ENCODE measurements around the gene USP53.

USP53 gene

GRCh38 chr4:119227690-119228089, 15.2 kb downstream of the USP53 start:
- Histone ChIP-seq H3K27me3 (ENCODE audit: control insufficient read depth in 1 of 2, insufficient read depth in 2 of 2, low read length in 2 of 2) (no peaks in the 10 kb centered on the region), H3K4me1 (ENCODE audit: control insufficient read depth, insufficient read depth, low read length) (no peaks in the 10 kb centered on the region), H3K9ac (ENCODE audit: low read length in 2 of 2) (no peak overlapping the region), H3K4me3 (ENCODE audit: low read length in 2 of 2) (no peak overlapping the region), H3K9me3 (ENCODE audit: control insufficient read depth in 2 of 2, low read length in 2 of 2) (no peaks in the 10 kb centered on the region), H3K36me3 (ENCODE audit: control insufficient read depth in 2 of 2, insufficient read depth in 2 of 2, low read length in 2 of 2) (no peaks in the 10 kb centered on the region), H3K27ac (ENCODE audit: low read length) (no peak overlapping the region)

- H3K9me3 ChIP-seq (ENCODE audit: control insufficient read depth in 2 of 2, low read length in 2 of 2): no peaks in the 10 kb centered on the region
- no peak overlapping the region for H3K9ac ChIP-seq (ENCODE audit: low read length in 2 of 2)
- H3K36me3 ChIP-seq (ENCODE audit: control insufficient read depth in 2 of 2, insufficient read depth in 2 of 2, low read length in 2 of 2): no peaks in the 10 kb centered on the region
- no peak overlapping the region for H3K4me3 ChIP-seq (ENCODE audit: low read length in 2 of 2)
- no peaks in the 10 kb centered on the region for H3K27me3 ChIP-seq (ENCODE audit: control insufficient read depth in 1 of 2, insufficient read depth in 2 of 2, low read length in 2 of 2)
- H3K27ac ChIP-seq (ENCODE audit: low read length): no peak overlapping the region
- no peaks in the 10 kb centered on the region for H3K4me1 ChIP-seq (ENCODE audit: control insufficient read depth, insufficient read depth, low read length)
Measured at GRCh38 chr4:119228406-119228805, 15.9 kb downstream of the USP53 start.

- H3K27ac ChIP-seq (ENCODE audit: low read length): no peak overlapping the region
- peaks cover 6% of the 10 kb centered on the region for H3K4me1 ChIP-seq (ENCODE audit: control insufficient read depth, insufficient read depth, low read length)
- no peaks in the 10 kb centered on the region for H3K36me3 ChIP-seq (ENCODE audit: control insufficient read depth in 2 of 2, insufficient read depth in 2 of 2, low read length in 2 of 2)
Measured at GRCh38 chr4:119229908-119230687, 17.6 kb downstream of the USP53 start.

GRCh38 chr4:119231491-119231890, 19.0 kb downstream of the USP53 start:
- Histone ChIP-seq H3K4me3 (ENCODE audit: low read length in 2 of 2) (no peak overlapping the region), H3K9ac (ENCODE audit: low read length in 2 of 2) (no peak overlapping the region), H3K36me3 (ENCODE audit: control insufficient read depth in 2 of 2, insufficient read depth in 2 of 2, low read length in 2 of 2) (peaks cover 0 to 5% of the 10 kb centered on the region in 2 donors), H3K9me3 (ENCODE audit: control insufficient read depth in 2 of 2, low read length in 2 of 2) (no peaks in the 10 kb centered on the region), H3K4me1 (ENCODE audit: control insufficient read depth, insufficient read depth, low read length) (peaks cover 6% of the 10 kb centered on the region), H3K27ac (ENCODE audit: low read length) (no peak overlapping the region), H3K27me3 (ENCODE audit: control insufficient read depth in 1 of 2, insufficient read depth in 2 of 2, low read length in 2 of 2) (no peaks in the 10 kb centered on the region)

More at GRCh38 chr4:119229908-119230687, 17.6 kb downstream of the USP53 start:
- Histone ChIP-seq H3K9ac (ENCODE audit: low read length in 2 of 2) (no peak overlapping the region), H3K4me3 (ENCODE audit: low read length in 2 of 2) (no peak overlapping the region), H3K27me3 (ENCODE audit: control insufficient read depth in 1 of 2, insufficient read depth in 2 of 2, low read length in 2 of 2) (no peaks in the 10 kb centered on the region), H3K9me3 (ENCODE audit: control insufficient read depth in 2 of 2, low read length in 2 of 2) (no peaks in the 10 kb centered on the region)

- Histone ChIP-seq H3K9ac (ENCODE audit: low read length in 2 of 2) (no peak overlapping the region), H3K4me1 (ENCODE audit: control insufficient read depth, insufficient read depth, low read length) (peaks cover 6% of the 10 kb centered on the region), H3K9me3 (ENCODE audit: control insufficient read depth in 2 of 2, low read length in 2 of 2) (no peaks in the 10 kb centered on the region), H3K27ac (ENCODE audit: low read length) (no peak overlapping the region), H3K4me3 (ENCODE audit: low read length in 2 of 2) (no peak overlapping the region), H3K27me3 (ENCODE audit: control insufficient read depth in 1 of 2, insufficient read depth in 2 of 2, low read length in 2 of 2) (no peaks in the 10 kb centered on the region), H3K36me3 (ENCODE audit: control insufficient read depth in 2 of 2, insufficient read depth in 2 of 2, low read length in 2 of 2) (peaks cover 0 to 5% of the 10 kb centered on the region in 2 donors)
Measured at GRCh38 chr4:119232286-119232685, 19.8 kb downstream of the USP53 start.

- H3K27ac ChIP-seq (ENCODE audit: low read length): no peak overlapping the region
Measured at GRCh38 chr4:119233191-119233590, 20.7 kb downstream of the USP53 start.

GRCh38 chr4:119233750-119234149, 21.2 kb downstream of the USP53 start:
- no peak overlapping the region for H3K9ac ChIP-seq (ENCODE audit: low read length in 2 of 2)
- H3K36me3 ChIP-seq (ENCODE audit: control insufficient read depth in 2 of 2, insufficient read depth in 2 of 2, low read length in 2 of 2): peaks cover 0 to 5% of the 10 kb centered on the region in 2 donors
- H3K27ac ChIP-seq (ENCODE audit: low read length): no peak overlapping the region
- H3K4me1 ChIP-seq (ENCODE audit: control insufficient read depth, insufficient read depth, low read length): peaks cover 6% of the 10 kb centered on the region
- H3K4me3 ChIP-seq (ENCODE audit: low read length in 2 of 2): no peak overlapping the region
- no peaks in the 10 kb centered on the region for H3K27me3 ChIP-seq (ENCODE audit: control insufficient read depth in 1 of 2, insufficient read depth in 2 of 2, low read length in 2 of 2)
- H3K9me3 ChIP-seq (ENCODE audit: control insufficient read depth in 2 of 2, low read length in 2 of 2): no peaks in the 10 kb centered on the region

More at GRCh38 chr4:119233191-119233590, 20.7 kb downstream of the USP53 start:
- peaks cover 6% of the 10 kb centered on the region for H3K4me1 ChIP-seq (ENCODE audit: control insufficient read depth, insufficient read depth, low read length)
- peaks cover 0 to 5% of the 10 kb centered on the region in 2 donors for H3K36me3 ChIP-seq (ENCODE audit: control insufficient read depth in 2 of 2, insufficient read depth in 2 of 2, low read length in 2 of 2)
- H3K4me3 ChIP-seq (ENCODE audit: low read length in 2 of 2): no peak overlapping the region
- H3K9me3 ChIP-seq (ENCODE audit: control insufficient read depth in 2 of 2, low read length in 2 of 2): no peaks in the 10 kb centered on the region
- H3K9ac ChIP-seq (ENCODE audit: low read length in 2 of 2): no peak overlapping the region
- H3K27me3 ChIP-seq (ENCODE audit: control insufficient read depth in 1 of 2, insufficient read depth in 2 of 2, low read length in 2 of 2): no peaks in the 10 kb centered on the region

- H3K27ac ChIP-seq (ENCODE audit: low read length): no peak overlapping the region
- H3K9ac ChIP-seq (ENCODE audit: low read length in 2 of 2): no peak overlapping the region
- H3K4me3 ChIP-seq (ENCODE audit: low read length in 2 of 2): no peak overlapping the region
- no peaks in the 10 kb centered on the region for H3K9me3 ChIP-seq (ENCODE audit: control insufficient read depth in 2 of 2, low read length in 2 of 2)
- H3K36me3 ChIP-seq (ENCODE audit: control insufficient read depth in 2 of 2, insufficient read depth in 2 of 2, low read length in 2 of 2): peaks cover 0 to 8% of the 10 kb centered on the region in 2 donors
- peaks cover 6% of the 10 kb centered on the region for H3K4me1 ChIP-seq (ENCODE audit: control insufficient read depth, insufficient read depth, low read length)
- no peaks in the 10 kb centered on the region for H3K27me3 ChIP-seq (ENCODE audit: control insufficient read depth in 1 of 2, insufficient read depth in 2 of 2, low read length in 2 of 2)
Measured at GRCh38 chr4:119237201-119237600, 24.7 kb downstream of the USP53 start.

GRCh38 chr4:119237642-119238041, 25.1 kb downstream of the USP53 start:
- no peak overlapping the region for H3K9ac ChIP-seq (ENCODE audit: low read length in 2 of 2)
- H3K4me1 ChIP-seq (ENCODE audit: control insufficient read depth, insufficient read depth, low read length): peaks cover 6% of the 10 kb centered on the region
- no peak overlapping the region for H3K27ac ChIP-seq (ENCODE audit: low read length)
- H3K36me3 ChIP-seq (ENCODE audit: control insufficient read depth in 2 of 2, insufficient read depth in 2 of 2, low read length in 2 of 2): peaks cover 0 to 8% of the 10 kb centered on the region in 2 donors
- H3K27me3 ChIP-seq (ENCODE audit: control insufficient read depth in 1 of 2, insufficient read depth in 2 of 2, low read length in 2 of 2): no peaks in the 10 kb centered on the region
- H3K9me3 ChIP-seq (ENCODE audit: control insufficient read depth in 2 of 2, low read length in 2 of 2): no peaks in the 10 kb centered on the region
- H3K4me3 ChIP-seq (ENCODE audit: low read length in 2 of 2): no peak overlapping the region

- Histone ChIP-seq H3K36me3 (ENCODE audit: control insufficient read depth in 2 of 2, insufficient read depth in 2 of 2, low read length in 2 of 2) (peaks cover 0 to 8% of the 10 kb centered on the region in 2 donors), H3K4me3 (ENCODE audit: low read length in 2 of 2) (no peak overlapping the region), H3K9me3 (ENCODE audit: control insufficient read depth in 2 of 2, low read length in 2 of 2) (no peaks in the 10 kb centered on the region), H3K27ac (ENCODE audit: low read length) (no peak overlapping the region), H3K27me3 (ENCODE audit: control insufficient read depth in 1 of 2, insufficient read depth in 2 of 2, low read length in 2 of 2) (no peaks in the 10 kb centered on the region), H3K4me1 (ENCODE audit: control insufficient read depth, insufficient read depth, low read length) (peaks cover 6% of the 10 kb centered on the region), H3K9ac (ENCODE audit: low read length in 2 of 2) (no peak overlapping the region)
Measured at GRCh38 chr4:119238068-119238722, 25.7 kb downstream of the USP53 start.

GRCh38 chr4:119240128-119240527, 27.6 kb downstream of the USP53 start:
- H3K9ac ChIP-seq (ENCODE audit: low read length in 2 of 2): no peak overlapping the region
- H3K4me3 ChIP-seq (ENCODE audit: low read length in 2 of 2): no peak overlapping the region

More at GRCh38 chr4:119240128-119240527, 27.6 kb downstream of the USP53 start:
- no peaks in the 10 kb centered on the region for H3K4me1 ChIP-seq (ENCODE audit: control insufficient read depth, insufficient read depth, low read length)
- no peaks in the 10 kb centered on the region for H3K9me3 ChIP-seq (ENCODE audit: control insufficient read depth in 2 of 2, low read length in 2 of 2)
- H3K27ac ChIP-seq (ENCODE audit: low read length): no peak overlapping the region
- no peaks in the 10 kb centered on the region for H3K27me3 ChIP-seq (ENCODE audit: control insufficient read depth in 1 of 2, insufficient read depth in 2 of 2, low read length in 2 of 2)
- H3K36me3 ChIP-seq (ENCODE audit: control insufficient read depth in 2 of 2, insufficient read depth in 2 of 2, low read length in 2 of 2): peaks cover 0 to 8% of the 10 kb centered on the region in 2 donors
